Neural progenitor cell (in vitro differentiated cells): ENCODE measurements around the gene SLC38A7. TPM values are rescaled to one million over a fixed set of nuclear protein-coding genes. Genes with fewer than 3 reads are reported as not detected.

ENCODE experiments used
- DNase-seq: peaks from one replicate; pipeline ENCODE4 v3.0.0-alpha.2; 2016; ENCODE audit warnings: low spot score
- H2AFZ ChIP-seq: fragments of 200-600 bp; sonication (generic); replicated peaks from 2 replicates; pipeline ENCODE4 v1.6.1; 2016; ENCODE audit warnings: antibody characterized with exemption
- H3F3A ChIP-seq: fragments of 200-600 bp; sonication (generic); 2 replicates; pipeline ENCODE4 v1.6.1; 2016; ENCODE audit warnings: antibody characterized with exemption, low read depth
- H3K27ac ChIP-seq: fragments of 200-600 bp; sonication (generic); 2 replicates; pipeline ENCODE4 v1.5.1; 2016; ENCODE audit warnings: mild to moderate bottlenecking
- H3K27me3 ChIP-seq: fragments of 200-600 bp; sonication (generic); 2 replicates; pipeline ENCODE4 v1.6.1; 2016; ENCODE audit warnings: mild to moderate bottlenecking, moderate library complexity
- H3K36me3 ChIP-seq: fragments of 200-600 bp; sonication (generic); 2 replicates; pipeline ENCODE4 v1.5.1; 2016
- H3K4me1 ChIP-seq: fragments of 200-600 bp; sonication (generic); 2 replicates; pipeline ENCODE4 v1.6.1; 2016; ENCODE audit warnings: mixed run types
- H3K4me2 ChIP-seq: fragments of 200-600 bp; sonication (generic); 2 replicates; pipeline ENCODE4 v1.6.1; 2016
- H3K4me3 ChIP-seq: fragments of 200-600 bp; sonication (generic); 2 replicates; pipeline ENCODE4 v1.5.1; 2016
- H3K79me2 ChIP-seq: fragments of 200-600 bp; sonication (generic); 2 replicates; pipeline ENCODE4 v1.6.1; 2016; ENCODE audit warnings: low read depth
- H3K9ac ChIP-seq: fragments of 200-600 bp; sonication (generic); 2 replicates; pipeline ENCODE4 v1.6.1; 2016
- H3K9me3 ChIP-seq: fragments of 200-600 bp; sonication (generic); 2 replicates; pipeline ENCODE4 v1.5.1; 2016; ENCODE audit warnings: low read depth
- H4K20me1 ChIP-seq: fragments of 200-600 bp; sonication (generic); 2 replicates; pipeline ENCODE4 v1.6.1; 2016; ENCODE audit warnings: low read depth
- H3K27ac Mint-ChIP-seq: 3 replicates; pipeline ENCODE4 v1.8.0; 2021; ENCODE audit warnings: mixed read lengths
- H3K27me3 Mint-ChIP-seq: 2 replicates; pipeline ENCODE4 v1.8.0; 2022; ENCODE audit warnings: low read depth, mild to moderate bottlenecking, inconsistent platforms, moderate library complexity, mixed read lengths; ENCODE audit not compliant: insufficient read depth
- H3K36me3 Mint-ChIP-seq: 3 replicates; pipeline ENCODE4 v1.8.0; 2021; ENCODE audit warnings: mixed read lengths
- H3K4me1 Mint-ChIP-seq: 3 replicates; pipeline ENCODE4 v1.8.0; 2021; ENCODE audit warnings: mixed read lengths
- H3K4me3 Mint-ChIP-seq: 3 replicates; pipeline ENCODE4 v1.8.0; 2021; ENCODE audit warnings: mild to moderate bottlenecking, moderate library complexity, mixed read lengths
- H3K9me3 Mint-ChIP-seq: 3 replicates; pipeline ENCODE4 v1.8.0; 2020; ENCODE audit warnings: mixed read lengths
- CTCF ChIP-seq: fragments of 200-600 bp; sonication (generic); IDR thresholded peaks from 2 replicates; pipeline ENCODE4 v1.5.1; 2017; ENCODE audit warnings: antibody characterized with exemption, mild to moderate bottlenecking
- EZH2 ChIP-seq: fragments of 200-600 bp; sonication (generic); IDR thresholded peaks from 2 replicates; pipeline ENCODE4 v1.6.1; 2017; ENCODE audit warnings: antibody characterized with exemption, mild to moderate bottlenecking, moderate library complexity
- EZH2phosphoT487 ChIP-seq: fragments of 200-600 bp; sonication (generic); IDR thresholded peaks from 2 replicates; pipeline ENCODE4 v1.6.1; 2017; ENCODE audit warnings: antibody characterized with exemption
- total RNA-seq: library from RNA; depleted of rRNA; stranded (reverse); fragments of >200 nt; gene quantifications from 2 replicates; pipeline ENCODE4 v1.2.3, GENCODE V29; 2015; ENCODE audit warnings: low replicate concordance

The SLC38A7 gene
- total RNA-seq, 1 donor from 2014 or later, result 9.8 TPM

DNA sequence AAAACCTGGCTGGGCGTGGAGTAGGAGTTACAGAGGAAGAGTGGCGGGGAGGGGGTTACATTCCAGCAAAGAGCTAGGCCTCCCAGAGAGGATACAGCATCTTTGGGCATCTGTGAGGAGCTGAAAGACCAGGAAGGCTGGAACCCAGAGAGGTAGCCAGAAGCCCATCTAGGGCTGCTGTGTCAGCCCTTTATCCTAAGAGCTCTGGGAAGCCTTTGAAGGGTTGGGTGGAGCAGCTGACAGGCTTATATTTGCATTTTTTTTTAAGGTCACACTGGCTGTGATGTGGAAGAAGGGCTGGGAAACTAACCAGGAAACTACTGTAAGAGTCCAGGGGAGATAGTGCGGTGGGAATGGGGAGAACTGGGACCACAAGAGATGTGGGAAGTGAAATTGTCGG is 48.1 kb downstream of the SLC38A7 start:
- Histone ChIP-seq H2AFZ (no peak overlapping the region), H3K9ac (no peak overlapping the region), H3K79me2 (no peaks in the 10 kb centered on the region), H3K27me3 (no peaks in the 10 kb centered on the region), H3K36me3 (no peaks in the 10 kb centered on the region), H3K9me3 (no peaks in the 10 kb centered on the region), H4K20me1 (no peaks in the 10 kb centered on the region), H3K4me3 (no peak overlapping the region), H3K27ac (no peak overlapping the region), H3K4me1 (no peaks in the 10 kb centered on the region), H3K4me2 (no peak overlapping the region), H3F3A (no peaks in the 10 kb centered on the region)
- Mint-ChIP-seq H3K27me3 (no peaks in the 10 kb centered on the region), H3K4me1 (no peaks in the 10 kb centered on the region), H3K36me3 (no peaks in the 10 kb centered on the region), H3K4me3 (no peak overlapping the region), H3K27ac (no peak overlapping the region), H3K9me3 (no peaks in the 10 kb centered on the region)
- no peak for TF ChIP-seq EZH2phosphoT487
- TF ChIP-seq EZH2, result no peak
- TF ChIP-seq CTCF, result no peak
- no peak for DNase-seq

DNA sequence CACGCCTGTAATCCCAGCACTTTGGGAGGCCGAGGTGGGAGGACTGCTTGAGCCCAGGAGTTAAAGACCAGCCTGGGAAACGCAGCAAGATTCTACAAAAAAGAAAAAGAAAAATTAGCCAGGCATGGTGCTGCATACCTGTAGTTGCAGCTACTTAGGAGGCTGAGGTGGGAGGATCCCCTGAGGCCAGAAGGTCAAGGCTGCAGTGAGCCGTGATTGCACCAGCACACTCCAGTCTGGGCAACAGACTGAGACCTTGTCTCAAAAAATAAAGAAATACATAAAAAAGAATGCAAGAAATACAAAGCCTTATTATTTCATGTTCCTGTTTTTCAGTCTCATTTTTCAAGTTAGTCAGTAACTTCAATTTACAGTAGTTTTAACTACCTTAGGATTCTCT is 49.1 kb downstream of the SLC38A7 start:
- H3K36me3 ChIP-seq, result no peaks in the 10 kb centered on the region
- H3K27me3 Mint-ChIP-seq, result peaks cover under 1% of the 10 kb centered on the region
- H3K4me1 Mint-ChIP-seq, result peaks cover 2% of the 10 kb centered on the region
- H3K9ac ChIP-seq, result no peak overlapping the region
- no peaks in the 10 kb centered on the region for H3K27me3 ChIP-seq
- H3K27ac Mint-ChIP-seq, result no peak overlapping the region
- no peaks in the 10 kb centered on the region for H4K20me1 ChIP-seq
- no peaks in the 10 kb centered on the region for H3K36me3 Mint-ChIP-seq
- no peak overlapping the region for H2AFZ ChIP-seq
- no peak for TF ChIP-seq EZH2
- TF ChIP-seq CTCF, result no peak
- no peaks in the 10 kb centered on the region for H3F3A ChIP-seq
- no peak overlapping the region for H3K4me2 ChIP-seq
- H3K27ac ChIP-seq, result no peak overlapping the region
- DNase-seq, result no peak
- H3K4me1 ChIP-seq, result no peaks in the 10 kb centered on the region
- no peaks in the 10 kb centered on the region for H3K9me3 Mint-ChIP-seq
- no peaks in the 10 kb centered on the region for H3K9me3 ChIP-seq
- H3K4me3 Mint-ChIP-seq, result no peak overlapping the region
- H3K79me2 ChIP-seq, result no peaks in the 10 kb centered on the region
- H3K4me3 ChIP-seq, result no peak overlapping the region

DNA sequence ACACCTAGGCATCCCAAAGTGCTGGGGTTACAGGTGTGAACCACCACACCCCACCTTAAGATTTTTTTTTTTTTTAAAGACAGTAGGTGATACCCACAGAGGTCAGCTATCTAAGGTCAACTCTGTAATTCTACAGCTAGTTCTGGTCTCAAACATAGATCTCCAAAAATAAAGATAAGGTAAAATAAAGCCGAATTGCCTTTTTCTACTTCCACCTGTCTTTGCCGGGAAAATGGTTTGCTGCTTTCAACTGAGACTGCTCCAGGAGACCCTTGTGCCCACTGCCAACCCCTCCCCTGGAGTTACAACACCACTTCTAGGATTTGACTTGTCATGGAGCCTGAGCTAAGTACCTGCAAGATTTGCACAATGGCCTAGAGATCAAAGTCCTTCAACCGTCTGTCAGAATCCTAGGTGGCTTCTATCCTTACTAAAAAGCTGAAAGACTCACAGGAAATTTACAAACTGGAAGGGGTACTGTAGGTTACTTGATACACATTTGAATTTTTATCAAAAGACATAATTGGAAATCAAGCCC is 50.2 kb downstream of the SLC38A7 start:
- no peaks in the 10 kb centered on the region for H3K36me3 ChIP-seq
- peaks cover 9% of the 10 kb centered on the region for H3K27me3 Mint-ChIP-seq
- H3K9ac ChIP-seq, result no peak overlapping the region
- peaks cover 3% of the 10 kb centered on the region for H3K79me2 ChIP-seq
- peaks cover 3% of the 10 kb centered on the region for H3K4me1 Mint-ChIP-seq
- no peak overlapping the region for H2AFZ ChIP-seq
- no peaks in the 10 kb centered on the region for H3F3A ChIP-seq
- H3K27ac ChIP-seq, result no peak overlapping the region
- H3K9me3 Mint-ChIP-seq, result no peaks in the 10 kb centered on the region
- H3K27me3 ChIP-seq, result no peaks in the 10 kb centered on the region
- no peak for TF ChIP-seq CTCF
- TF ChIP-seq EZH2phosphoT487, result no peak
- no peak for TF ChIP-seq EZH2
- H3K36me3 Mint-ChIP-seq, result peaks cover 3% of the 10 kb centered on the region
- H4K20me1 ChIP-seq, result no peaks in the 10 kb centered on the region
- no peak overlapping the region for H3K4me3 Mint-ChIP-seq
- H3K4me1 ChIP-seq, result no peaks in the 10 kb centered on the region
- no peaks in the 10 kb centered on the region for H3K9me3 ChIP-seq
- no peak overlapping the region for H3K27ac Mint-ChIP-seq
- no peak overlapping the region for H3K4me2 ChIP-seq
- no peak for DNase-seq
- no peak overlapping the region for H3K4me3 ChIP-seq
